Heart left ventricle (tissue), 16 donors: Measurements from ENCODE around the gene TMTC2. TPM values are rescaled to one million over a fixed set of nuclear protein-coding genes. Genes with fewer than 3 reads are reported as not detected.
"Not testable (repeated sequence)": the region's sequence is repeated elsewhere in the genome, so short reads cannot be mapped to it uniquely, and the experiment has no call there.

Experiments
- ATAC-seq, 4 donors: fragments of 200-7000 bp; cut with Tn5 transposase; one replicate each; pipeline ENCODE4 v1.9.1; 2020 to 2022; ENCODE audit warnings: moderate library complexity in 4 of 4, mild to moderate bottlenecking in 3 of 4, moderate number of reproducible peaks in 1 of 4
- DNase-seq, 5 donors: peaks; one replicate each; pipeline ENCODE4 v3.0.0-alpha.2; 2020
- H3K27ac ChIP-seq, 12 donors: fragments of 200-600 bp; sonication (generic) in 4 of 12; one replicate each; pipeline versions ENCODE4 v1.5.0 to v1.8.0; 2016 to 2022; ENCODE audit warnings: mild to moderate bottlenecking in 2 of 12
- H3K27me3 ChIP-seq, 9 donors: fragments of 200-600 bp; sonication (generic) in 2 of 9; one replicate each; pipeline versions ENCODE4 v1.5.1 to v1.8.0; 2016 to 2022; ENCODE audit warnings: mild to moderate bottlenecking in 3 of 9
- H3K36me3 ChIP-seq, 9 donors: fragments of 200-600 bp; sonication (generic) in 2 of 9; one replicate each; pipeline versions ENCODE4 v1.5.0 to v1.8.0; 2018 to 2022; ENCODE audit warnings: mild to moderate bottlenecking in 2 of 9
- H3K4me1 ChIP-seq, 12 donors: fragments of 200-600 bp; sonication (generic) in 4 of 12; one replicate each; pipeline versions ENCODE4 v1.5.0 to v1.8.0; 2016 to 2022; ENCODE audit warnings: mild to moderate bottlenecking in 3 of 12
- H3K4me3 ChIP-seq, 12 donors: fragments of 200-600 bp; sonication (generic) in 4 of 12; one replicate each; pipeline versions ENCODE4 v1.5.0 to v1.8.0; 2017 to 2022; ENCODE audit warnings: mild to moderate bottlenecking in 9 of 12, moderate library complexity in 4 of 12
- H3K9me3 ChIP-seq, 12 donors: fragments of 200-600 bp; sonication (generic) in 4 of 12; one replicate each; pipeline versions ENCODE4 v1.5.0 to v1.8.0; 2016 to 2022; ENCODE audit warnings: mild to moderate bottlenecking in 1 of 12
- CTCF ChIP-seq, 12 donors: fragments of 200-600 bp; sonication (generic) in 4 of 12; IDR thresholded peaks; one replicate each; pipeline versions ENCODE4 v1.5.0 to v1.8.0; 2018 to 2022; ENCODE audit warnings: antibody characterized with exemption in 12 of 12, mild to moderate bottlenecking in 5 of 12
- POLR2A ChIP-seq, 2 donors: fragments of 450-650 bp; IDR thresholded peaks; one replicate each; pipeline ENCODE4 v1.6.1; 2017; ENCODE audit warnings: antibody characterized with exemption in 2 of 2, mild to moderate bottlenecking in 2 of 2, moderate library complexity in 2 of 2
- WGBS, 4 donors: extraction: QIAGEN DNeasy Blood & Tissue Kit in 2 of 4; methylation state at CpG; one replicate each; pipeline versions ENCODE4 v1.1.5 to v1.1.7; 2013 to 2018; 5-methylcytosine and 5-hydroxymethylcytosine counted together
- intact Hi-C, 10 donors: fragments of 100-400 bp; cut with DNase I; formaldehyde crosslinking; loops; one replicate each; pipeline versions ENCODE4 v1.11.1 to v1.14.2; 2022
- polyA plus RNA-seq, 2 donors: library from polyadenylated mRNA; stranded (reverse); fragments of 200-250 nt; gene quantifications; one replicate each; pipeline ENCODE4 v1.2.3, GENCODE V29; 2013
- total RNA-seq, 9 donors: library from RNA; depleted of rRNA in 2 of 9; stranded (reverse); fragments of >200 nt in 2 of 9; fragmentation: NEBNext Ultra II Directional in 3 of 9; extraction: Animal tissue kit (Norgen Biotek cat#: 25700) in 3 of 9; gene quantifications; one replicate each; pipeline versions ENCODE4 v1.1.0 to v1.2.4, GENCODE V29; 2016 to 2023
- donor health status: ischemic (EF 13 %, LVEDD 7.1; RV severe dilation, severe dysfunction).
- donor health status: healthy with polysubstance abuse.
- donor health status: DM: no; HTN: yes; CAD: no.
- donor health status: DM: no; HTN: no; CAD: no.
- donor health status: ischemic (EF 25% LVEDD 6.9; RV normal size, moderate dysfunction).
- donor health status: ischemic (EF 25% LVEDD 5.7; RV mildly dilated, moderate dysfunction).
- donor health status: healthy.
- donor health status: DM: yes; HTN: yes; CAD: no.
- donor health status: ischemic (EF 35%, LVEDD 5.7; RV mildly dilated, moderate dysfunction).
- donor health status: nonischemic (EF 11% LVEDD 7.7; RV severe dilation, severe dysfunction).
- donor health status: DM: yes; HTN: yes; CAD: no.
- donor health status: PGD.
- donor health status: ischemic (EF 29% LVEDD 5.4; RV normal size, mild dysfunction).
- donor health status: nonischemic (EF 23%, LVEDD 6.1; RV moderate dilation, normal function).

The TMTC2 gene
- total and polyA plus RNA-seq, 11 donors: 1.1 to 5.7 (median 3.3) TPM

- intact Hi-C loops: no loop called here
- Histone ChIP-seq H3K9me3 (no peaks in the 10 kb centered on the region), H3K4me3 (no peak overlapping the region), H3K36me3 (no peaks in the 10 kb centered on the region), H3K27ac (no peak overlapping the region), H3K27me3 (no peaks in the 10 kb centered on the region), H3K4me1 (peaks cover 0 to 13% (median 0%) of the 10 kb centered on the region in 12 donors)
- 65 to 86% (median 71%) methylated on average over 1 of the region's 1 CpG for WGBS, 4 donors
- ATAC-seq (no peak), DNase-seq (no peak)
- TF ChIP-seq POLR2A (IDR thresholded peaks at IDR 0.05) (no peak), CTCF (IDR thresholded peaks at IDR 0.05) (no peak)
These were observed 71.0 kb downstream of the TMTC2 start for GRCh38 chr12:82757656-82758055.

DNA sequence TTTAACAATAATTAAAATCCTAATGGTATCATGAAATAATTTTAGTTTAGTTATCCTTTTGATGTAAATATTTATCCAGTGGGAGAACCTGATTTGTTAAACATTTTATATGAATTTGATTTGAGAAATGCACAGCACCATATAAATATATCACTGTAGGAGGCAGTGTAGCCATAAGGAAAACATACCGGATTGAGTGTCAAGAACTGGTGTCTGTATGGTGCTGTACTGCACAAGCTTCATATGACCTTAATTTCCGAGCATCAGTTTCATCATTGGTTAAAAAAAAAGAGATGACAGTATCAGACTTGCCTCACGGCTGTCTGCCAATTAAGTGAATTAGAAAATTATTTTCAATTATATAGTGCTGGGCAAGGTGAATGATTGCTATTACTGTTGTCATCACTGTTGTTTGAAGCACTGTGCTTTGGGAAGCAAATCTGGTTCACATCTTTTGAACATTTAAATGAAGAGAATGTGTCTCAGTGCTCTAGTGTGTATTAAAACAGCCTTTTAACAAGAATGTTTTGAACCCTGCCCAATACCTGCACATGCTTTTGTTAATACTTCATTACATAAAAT is 72.1 kb downstream of the TMTC2 start:
- H3K4me3 ChIP-seq: no peak overlapping the region
- ATAC-seq: no peak

DNA sequence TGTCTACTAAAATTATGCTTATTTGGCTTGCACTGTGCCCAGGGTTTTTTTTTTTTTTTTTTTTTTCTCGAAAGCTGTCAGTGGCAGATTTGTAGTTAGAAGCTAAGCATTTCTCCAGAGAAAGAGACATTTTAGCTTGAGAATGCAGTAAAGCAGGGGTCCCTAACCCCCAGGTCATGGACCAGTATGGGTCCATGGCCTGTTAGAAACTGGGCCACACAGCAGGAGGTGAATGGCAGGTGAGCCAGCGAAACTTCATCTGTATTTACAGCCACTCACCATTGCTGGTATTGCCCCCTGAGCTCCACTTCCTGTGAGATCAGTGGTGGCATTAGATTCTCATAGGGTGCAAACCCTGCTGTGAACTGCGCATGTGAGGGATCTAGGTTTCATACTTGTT is 73.7 kb downstream of the TMTC2 start:
- Histone ChIP-seq H3K9me3 (no peaks in the 10 kb centered on the region), H3K4me3 (no peak overlapping the region), H3K4me1 (peaks cover 0 to 13% (median 0%) of the 10 kb centered on the region in 12 donors), H3K27me3 (no peaks in the 10 kb centered on the region), H3K27ac (no peak overlapping the region), H3K36me3 (no peaks in the 10 kb centered on the region)
- WGBS, 4 donors: 92 to 95% (median 93%) methylated on average over 3 of the region's 3 CpGs
- no peak for DNase-seq
- ATAC-seq: no peak
- no peak for TF ChIP-seq CTCF (IDR thresholded peaks at IDR 0.05)
- no peak for TF ChIP-seq POLR2A (IDR thresholded peaks at IDR 0.05)
- intact Hi-C loops: no loop called here

More for the DNA sequence above, 72.1 kb downstream of the TMTC2 start:
- Histone ChIP-seq H3K27ac (no peak overlapping the region), H3K36me3 (no peaks in the 10 kb centered on the region), H3K4me1 (peaks cover 0 to 13% (median 0%) of the 10 kb centered on the region in 12 donors), H3K9me3 (no peaks in the 10 kb centered on the region), H3K27me3 (no peaks in the 10 kb centered on the region)
- TF ChIP-seq POLR2A (IDR thresholded peaks at IDR 0.05) (no peak), CTCF (IDR thresholded peaks at IDR 0.05) (no peak)
- DNase-seq: no peak
- intact Hi-C loops: no loop called here
- WGBS, 4 donors: 73 to 83% (median 76%) methylated on average over 3 of the region's 3 CpGs

DNA sequence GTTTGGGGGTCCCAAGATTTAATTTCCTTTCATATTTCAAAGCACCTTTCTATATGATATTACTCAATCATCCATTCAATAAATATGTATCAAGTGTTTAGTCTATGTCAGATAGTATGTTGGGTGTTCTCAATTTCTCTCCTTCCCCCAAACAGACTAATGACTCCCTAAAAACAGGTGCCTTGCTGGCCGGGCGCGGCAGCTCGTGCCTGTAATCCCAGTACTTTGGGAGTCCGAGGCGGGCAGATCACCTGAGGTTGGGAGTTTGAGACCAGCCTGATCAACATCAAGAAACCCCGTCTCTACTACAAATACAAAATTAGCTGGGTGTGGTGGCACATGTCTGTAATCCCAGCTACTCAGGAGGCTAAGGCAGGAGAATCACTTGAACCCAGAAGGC is 78.5 kb downstream of the TMTC2 start:
- H3K4me1 ChIP-seq, ATAC-seq, intact Hi-C loops, H3K27ac ChIP-seq, H3K9me3 ChIP-seq, H3K36me3 ChIP-seq, DNase-seq, H3K27me3 ChIP-seq, H3K4me3 ChIP-seq: not testable (repeated sequence)
- 94 to 99% (median 96%) methylated on average over 7 of the region's 7 CpGs for WGBS, 4 donors
